ENCODE data around the gene NOVA2.

The NOVA2 gene

GRCh38 chr19:46000491-46001246 is 27.0 kb upstream of the NOVA2 start:
- peak; percentile 73 for DNase-seq (ENCODE audit: low spot score)

GRCh38 chr19:45999653-46000121 is 26.0 kb upstream of the NOVA2 start:
- peak; percentile 73 for DNase-seq (ENCODE audit: low spot score)

- DNase-seq (ENCODE audit: low spot score), result no peak
Measured at GRCh38 chr19:45998834-45999233, 25.2 kb upstream of the NOVA2 start.

- no peak for DNase-seq (ENCODE audit: low spot score)
Measured at GRCh38 chr19:45996933-45997332, 23.3 kb upstream of the NOVA2 start.

GRCh38 chr19:45995715-45996385 is 22.2 kb upstream of the NOVA2 start:
- DNase-seq (ENCODE audit: low spot score), result no peak

GRCh38 chr19:45994998-45995714 is 21.5 kb upstream of the NOVA2 start, which contains the start of gene CCDC61:
Gene CCDC61 (plus strand): TSS chr19:45995467. CDS start chr19:46003019, 7,552 bp downstream.
- peak; percentile 97 for DNase-seq (ENCODE audit: low spot score)

GRCh38 chr19:45994456-45994997 is 20.9 kb upstream of the NOVA2 start:
- no peak for DNase-seq (ENCODE audit: low spot score)

- DNase-seq (ENCODE audit: low spot score), result no peak
Measured at GRCh38 chr19:45990113-45990728, 16.6 kb upstream of the NOVA2 start.

- DNase-seq (ENCODE audit: low spot score), result no peak
Measured at GRCh38 chr19:45985321-45985720, 11.7 kb upstream of the NOVA2 start.

GRCh38 chr19:45981350-45981749 is 7.7 kb upstream of the NOVA2 start:
- no peak for DNase-seq (ENCODE audit: low spot score)

GRCh38 chr19:45978156-45978555 is 4.5 kb upstream of the NOVA2 start:
- no peak for DNase-seq (ENCODE audit: low spot score)

- peak; percentile 66 for DNase-seq (ENCODE audit: low spot score)
Measured at GRCh38 chr19:45976178-45976577, 2.5 kb upstream of the NOVA2 start.

GRCh38 chr19:45975306-45976070 is 1.8 kb upstream of the NOVA2 start:
- DNase-seq (ENCODE audit: low spot score), result no peak

- DNase-seq (ENCODE audit: low spot score), result peak; percentile 66
Measured at GRCh38 chr19:45972947-45973540, 621 bp downstream of the NOVA2 start.

- peak; percentile 53 for DNase-seq (ENCODE audit: low spot score)
Measured at GRCh38 chr19:45972081-45972946, 1.4 kb downstream of the NOVA2 start.

GRCh38 chr19:45971260-45971902 is 2.3 kb downstream of the NOVA2 start:
- no peak for DNase-seq (ENCODE audit: low spot score)

GRCh38 chr19:45969676-45970075 is 4.0 kb downstream of the NOVA2 start:
- no peak for DNase-seq (ENCODE audit: low spot score)

- DNase-seq (ENCODE audit: low spot score), result no peak
Measured at GRCh38 chr19:45968626-45969025, 5.0 kb downstream of the NOVA2 start.

- DNase-seq (ENCODE audit: low spot score), result no peak
Measured at GRCh38 chr19:45967246-45967645, 6.4 kb downstream of the NOVA2 start.

All from ecto neural progenitor cell (in vitro differentiated cells).